Smooth muscle cell (in vitro differentiated cells): ENCODE results near the gene CDO1. TPM values are rescaled to one million over a fixed set of nuclear protein-coding genes. Genes with fewer than 3 reads are reported as not detected.
A peak's percentile ranks its signal among the peaks of the same experiment; 100 is the strongest.

ENCODE experiments used
- DNase-seq: peaks from one replicate; lab custom pipeline; 2025; ENCODE audit not compliant: unreplicated experiment; lab: John Stamatoyannopoulos, UW
- H2AFZ ChIP-seq: fragments of 200-600 bp; sonication (generic); 2 replicates; pipeline ENCODE4 v1.6.0; 2016; ENCODE audit warnings: antibody characterized with exemption, low read depth, mild to moderate bottlenecking
- H3F3A ChIP-seq: fragments of 200-600 bp; sonication (generic); 2 replicates; pipeline ENCODE4 v1.6.0; 2017; ENCODE audit warnings: antibody characterized with exemption, low read depth
- H3K27ac ChIP-seq: fragments of 200-600 bp; sonication (generic); 2 replicates; pipeline ENCODE4 v1.5.1; 2016; ENCODE audit warnings: low read depth, mild to moderate bottlenecking
- H3K27me3 ChIP-seq: fragments of 200-600 bp; sonication (generic); 2 replicates; pipeline ENCODE4 v1.6.1; 2016; ENCODE audit warnings: low read depth, mild to moderate bottlenecking
- H3K36me3 ChIP-seq: fragments of 200-600 bp; sonication (generic); 2 replicates; pipeline ENCODE4 v1.5.1; 2016; ENCODE audit warnings: low read depth
- H3K4me1 ChIP-seq: fragments of 200-600 bp; sonication (generic); 2 replicates; pipeline ENCODE4 v1.5.1; 2016; ENCODE audit warnings: low read depth
- H3K4me2 ChIP-seq: fragments of 200-600 bp; sonication (generic); 2 replicates; pipeline ENCODE4 v1.6.0; 2016; ENCODE audit warnings: mild to moderate bottlenecking
- H3K4me3 ChIP-seq: fragments of 200-600 bp; sonication (generic); 2 replicates; pipeline ENCODE4 v1.5.1; 2016; ENCODE audit warnings: mild to moderate bottlenecking
- H3K79me2 ChIP-seq: fragments of 200-600 bp; sonication (generic); 2 replicates; pipeline ENCODE4 v1.6.0; 2016; ENCODE audit warnings: low read depth, mild to moderate bottlenecking
- H3K9ac ChIP-seq: fragments of 200-600 bp; sonication (generic); 2 replicates; pipeline ENCODE4 v1.6.0; 2016; ENCODE audit warnings: low read depth
- H3K9me3 ChIP-seq: fragments of 200-600 bp; sonication (generic); replicated peaks from 2 replicates; pipeline ENCODE4 v1.5.1; 2016; ENCODE audit warnings: low read depth
- H4K20me1 ChIP-seq: fragments of 200-600 bp; sonication (generic); 2 replicates; pipeline ENCODE4 v1.6.0; 2016; ENCODE audit warnings: low read depth
- CTCF ChIP-seq: fragments of 200-600 bp; sonication (generic); IDR thresholded peaks from 2 replicates; pipeline ENCODE4 v1.5.1; 2017; ENCODE audit warnings: borderline replicate concordance, mild to moderate bottlenecking, antibody characterized with exemption; ENCODE audit not compliant: insufficient read depth, poor library complexity, severe bottlenecking
- WGBS: methylation state at CpG from one replicate; pipeline ENCODE4 v1.1.7; 2016; ENCODE audit warnings: low lambda C conversion rate; 5-methylcytosine and 5-hydroxymethylcytosine counted together
- polyA plus RNA-seq: library from polyadenylated mRNA; unstranded; fragments of >200 nt; fragmentation: Nextera tagmentation; extraction: Ambion mirVana; gene quantifications from 2 replicates; pipeline ENCODE4 v1.2.1, GENCODE V29; 2016
- total RNA-seq: library from RNA; depleted of rRNA; stranded (reverse); fragments of >200 nt; gene quantifications from 2 replicates; pipeline ENCODE4 v1.2.3, GENCODE V29; 2014

Gene CDO1
- total and polyA plus RNA-seq, 2 experiments from 2014 or later = 26.3 to 48.4 TPM

- no peaks in the 10 kb centered on the region for H3F3A ChIP-seq
- H3K27me3 ChIP-seq = peaks cover 14% of the 10 kb centered on the region
- peak overlapping the region; percentile 66 for H3K4me3 ChIP-seq
- WGBS = 71% methylated on average over 5 of the region's 5 CpGs
- H3K4me2 ChIP-seq = peak overlapping the region; percentile 89
- no peak overlapping the region for H3K27ac ChIP-seq
- no peak for DNase-seq
- H3K9ac ChIP-seq = no peak overlapping the region
- no peak overlapping the region for H2AFZ ChIP-seq
- no peak for TF ChIP-seq CTCF
- peaks cover 20% of the 10 kb centered on the region for H3K79me2 ChIP-seq
- H4K20me1 ChIP-seq = no peaks in the 10 kb centered on the region
- peaks cover 14% of the 10 kb centered on the region for H3K4me1 ChIP-seq
- no peaks in the 10 kb centered on the region for H3K36me3 ChIP-seq
- H3K9me3 ChIP-seq = no peaks in the 10 kb centered on the region
Observed at GRCh38 chr5:115813719-115814118, 2.7 kb downstream of the CDO1 start.

GRCh38 chr5:115812372-115812771 is 4.1 kb downstream of the CDO1 start:
- Histone ChIP-seq H3K36me3 (no peaks in the 10 kb centered on the region), H3K27me3 (peaks cover 14% of the 10 kb centered on the region), H3K79me2 (peaks cover 20% of the 10 kb centered on the region), H3K4me3 (no peak overlapping the region), H3K27ac (no peak overlapping the region), H3F3A (peaks cover 2% of the 10 kb centered on the region), H4K20me1 (no peaks in the 10 kb centered on the region), H3K4me1 (peaks cover 14% of the 10 kb centered on the region), H2AFZ (no peak overlapping the region), H3K4me2 (no peak overlapping the region), H3K9me3 (no peaks in the 10 kb centered on the region), H3K9ac (no peak overlapping the region)
- no peak for TF ChIP-seq CTCF
- WGBS = 94% methylated on average over 1 of the region's 1 CpG
- DNase-seq = no peak

- DNase-seq = no peak
- Histone ChIP-seq H3K9ac (no peak overlapping the region), H3K4me3 (no peak overlapping the region), H3K9me3 (no peaks in the 10 kb centered on the region), H3K4me2 (no peak overlapping the region), H3K79me2 (peaks cover 20% of the 10 kb centered on the region), H3K4me1 (peaks cover 14% of the 10 kb centered on the region), H3K27ac (no peak overlapping the region), H3F3A (peaks cover 12% of the 10 kb centered on the region), H4K20me1 (no peaks in the 10 kb centered on the region), H3K36me3 (no peaks in the 10 kb centered on the region), H3K27me3 (peaks cover 14% of the 10 kb centered on the region), H2AFZ (no peak overlapping the region)
- TF ChIP-seq CTCF = no peak
Observed at GRCh38 chr5:115811406-115811805, 5.1 kb downstream of the CDO1 start.

- H3K36me3 ChIP-seq = no peaks in the 10 kb centered on the region
- H3K27me3 ChIP-seq = peaks cover 14% of the 10 kb centered on the region
- no peak overlapping the region for H3K27ac ChIP-seq
- no peak overlapping the region for H2AFZ ChIP-seq
- H3K4me1 ChIP-seq = peaks cover 14% of the 10 kb centered on the region
- no peak for DNase-seq
- H3K9me3 ChIP-seq = no peaks in the 10 kb centered on the region
- H3K79me2 ChIP-seq = peaks cover 17% of the 10 kb centered on the region
- no peaks in the 10 kb centered on the region for H4K20me1 ChIP-seq
- TF ChIP-seq CTCF = no peak
- peaks cover 16% of the 10 kb centered on the region for H3F3A ChIP-seq
- no peak overlapping the region for H3K4me3 ChIP-seq
- no peak overlapping the region for H3K4me2 ChIP-seq
- no peak overlapping the region for H3K9ac ChIP-seq
Observed at GRCh38 chr5:115810761-115811160, 5.7 kb downstream of the CDO1 start.
